Adrenal gland (tissue), 12 donors: Measurements from ENCODE around the gene ABRACL. TPM values are rescaled to one million over a fixed set of nuclear protein-coding genes. Genes with fewer than 3 reads are reported as not detected.
"Not testable (repeated sequence)": the region's sequence is repeated elsewhere in the genome, so short reads cannot be mapped to it uniquely, and the experiment has no call there.

Source experiments
- DNase-seq, 7 donors: peaks; one replicate each; pipeline ENCODE4 v3.0.0-alpha.2; 2019 to 2020
- H3K27ac ChIP-seq, 5 donors: fragments of 200-600 bp; sonication (generic) in 4 of 5; 1 replicate in 3 of 5; 2 replicates in 2 of 5; pipeline versions ENCODE4 v1.5.1 to v1.8.0; 2016 to 2020; ENCODE audit warnings: mild to moderate bottlenecking in 1 of 5
- H3K27me3 ChIP-seq: fragments of 200-600 bp; 2 replicates; pipeline ENCODE4 v1.8.0; 2021
- H3K36me3 ChIP-seq, 2 donors: fragments of 200-600 bp; replicated peaks in 1 of 2; 1 replicate in 1 of 2; 2 replicates in 1 of 2; pipeline versions ENCODE4 v1.5.1 to v1.8.0; 2018 to 2022
- H3K4me1 ChIP-seq, 2 donors: fragments of 200-600 bp; replicated peaks in 1 of 2; 1 replicate in 1 of 2; 2 replicates in 1 of 2; pipeline versions ENCODE4 v1.5.1 to v1.8.0; 2018 to 2021
- H3K4me3 ChIP-seq, 4 donors: fragments of 200-600 bp; sonication (generic) in 3 of 4; one replicate each; pipeline ENCODE4 v1.5.1; 2016 to 2018
- H3K9me3 ChIP-seq, 3 donors: fragments of 200-600 bp; sonication (generic) in 1 of 3; replicated peaks in 1 of 3; 1 replicate in 2 of 3; 2 replicates in 1 of 3; pipeline versions ENCODE4 v1.5.1 to v1.8.0; 2016 to 2021
- CTCF ChIP-seq, 6 experiments: fragments of 450-650 bp in 4 of 6; fragments of 200-600 bp in 2 of 6; sonication (generic) in 1 of 6; IDR thresholded peaks; 1 replicate in 5 of 6; 2 replicates in 1 of 6; pipeline versions ENCODE4 v1.5.1 to v1.8.0; 2016 to 2021; ENCODE audit warnings: antibody characterized with exemption in 6 of 6, mild to moderate bottlenecking in 2 of 6, moderate library complexity in 1 of 6
- POLR2A ChIP-seq, 2 donors: fragments of 450-650 bp; IDR thresholded peaks; one replicate each; pipeline ENCODE4 v1.6.1; 2017; ENCODE audit warnings: antibody characterized with exemption in 2 of 2, mild to moderate bottlenecking in 2 of 2, moderate library complexity in 1 of 2
- WGBS, 4 donors: extraction: QIAGEN DNeasy Blood & Tissue Kit in 2 of 4; methylation state at CpG; one replicate each; pipeline versions ENCODE4 v1.1.5 to v1.1.7; 2013 to 2017; 5-methylcytosine and 5-hydroxymethylcytosine counted together
- intact Hi-C, 2 donors: fragments of 100-400 bp; cut with DNase I; formaldehyde crosslinking; loops; one replicate each; pipeline versions ENCODE4 v1.14.1 to v1.15.0; 2022 to 2023
- polyA plus RNA-seq, 3 donors: library from polyadenylated mRNA; stranded (reverse); fragments of 200-250 nt in 2 of 3; fragments of 350-450 nt in 1 of 3; fragmentation: Illumina TruSeq in 1 of 3; extraction: RNeasy Lipid Tissue Mini Kit (QIAGEN cat#74804) in 1 of 3; gene quantifications; one replicate each; pipeline ENCODE4 v1.2.3, GENCODE V29; 2013 to 2014
- total RNA-seq, 9 donors: library from RNA; depleted of rRNA in 4 of 9; stranded (reverse); fragments of >200 nt in 4 of 9; fragments of 120-200 nt in 1 of 9; fragmentation: NEBNext Ultra II Directional in 1 of 9; extraction: Animal tissue kit (Norgen Biotek cat#: 25700) in 1 of 9; gene quantifications; one replicate each; pipeline versions ENCODE4 v1.1.0 to v1.2.4, GENCODE V29; 2013 to 2023
- donor health status: healthy with polysubstance abuse.
- donor health status: Bipolar disorder and iron deficiency.
- donor health status: DM: yes; HTN: yes; CAD: no.
- donor health status: DM: no; HTN: no; CAD: no.
- donor health status: DM: no; HTN: no; CAD: no.
- donor health status: DM: yes; HTN: yes; CAD: no.

The ABRACL gene
- total and polyA plus RNA-seq, 12 donors, result 4.8 to 14.7 (median 9.3) TPM

GRCh38 chr6:138988469-138988834, 40.1 kb upstream of the ABRACL start:
- H3K9me3 ChIP-seq, result no peaks in the 10 kb centered on the region
- peaks cover 14 to 36% of the 10 kb centered on the region in 2 donors for H3K4me1 ChIP-seq
- H3K27me3 ChIP-seq, result no peaks in the 10 kb centered on the region
- WGBS, 4 donors, result 3 to 7% (median 7%) methylated on average over 9 to 11 of the region's 11 CpGs
- no peak for TF ChIP-seq POLR2A (IDR thresholded peaks at IDR 0.05)
- peak in 3 of 6 experiments; percentile 5 to 40 (median 18) for TF ChIP-seq CTCF (IDR thresholded peaks at IDR 0.05)
- peak overlapping the region in 2 of 4 donors; percentile 77 to 100 for H3K4me3 ChIP-seq
- H3K36me3 ChIP-seq, result no peaks in the 10 kb centered on the region
- DNase-seq, result peak in 1 of 7 donors; percentile 56
- intact Hi-C loops, result loop anchor here in 1 of 2 donors (5.0 kb wide), 1 partner anchor 176 kb away; no protein-coding TSS in a partner anchor
- peak overlapping the region in 3 of 5 donors; percentile 82 to 95 (median 85) for H3K27ac ChIP-seq

- no peaks in the 10 kb centered on the region for H3K27me3 ChIP-seq
- intact Hi-C loops, result loop anchor here in 1 of 2 donors (5.0 kb wide), 1 partner anchor 177 kb away; no protein-coding TSS in a partner anchor
- no peak overlapping the region for H3K4me3 ChIP-seq
- DNase-seq, result no peak
- WGBS, 4 donors, result 91 to 95% (median 94%) methylated on average over 5 of the region's 5 CpGs
- H3K36me3 ChIP-seq, result no peaks in the 10 kb centered on the region
- H3K4me1 ChIP-seq, result peaks cover 14 to 34% of the 10 kb centered on the region in 2 donors
- TF ChIP-seq CTCF (IDR thresholded peaks at IDR 0.05) (no peak), POLR2A (IDR thresholded peaks at IDR 0.05) (no peak)
- no peaks in the 10 kb centered on the region for H3K9me3 ChIP-seq
- no peak overlapping the region for H3K27ac ChIP-seq
These were observed 39.2 kb upstream of the ABRACL start for GRCh38 chr6:138989098-138989983.

- H3K36me3 ChIP-seq, result no peaks in the 10 kb centered on the region
- no peak overlapping the region for H3K4me3 ChIP-seq
- no peaks in the 10 kb centered on the region for H3K9me3 ChIP-seq
- WGBS, 4 donors, result 22 to 56% (median 51%) methylated on average over 5 of the region's 5 CpGs
- peak in 4 of 7 donors; percentile 14 to 61 (median 31) for DNase-seq
- TF ChIP-seq CTCF (IDR thresholded peaks at IDR 0.05) (no peak), POLR2A (IDR thresholded peaks at IDR 0.05) (no peak)
- H3K27me3 ChIP-seq, result no peaks in the 10 kb centered on the region
- H3K4me1 ChIP-seq, result peaks cover 8 to 17% of the 10 kb centered on the region in 2 donors
- intact Hi-C loops, result no loop called here
- H3K27ac ChIP-seq, result no peak overlapping the region
These were observed 37.3 kb upstream of the ABRACL start for GRCh38 chr6:138991206-138991605.

- H3K4me1 ChIP-seq, result peaks cover 0 to 10% of the 10 kb centered on the region in 2 donors
- H3K4me3 ChIP-seq, DNase-seq, H3K27ac ChIP-seq, H3K27me3 ChIP-seq, H3K9me3 ChIP-seq, H3K36me3 ChIP-seq, intact Hi-C loops: not testable (repeated sequence)
- WGBS, 4 donors, result 90 to 94% (median 91%) methylated on average over 5 of the region's 5 CpGs
These were observed 35.6 kb upstream of the ABRACL start for GRCh38 chr6:138992965-138993364.

- intact Hi-C loops, H3K36me3 ChIP-seq, H3K27ac ChIP-seq, H3K27me3 ChIP-seq, H3K4me3 ChIP-seq, DNase-seq, H3K9me3 ChIP-seq, H3K4me1 ChIP-seq: not testable (repeated sequence)
- WGBS, 4 donors, result 83 to 92% (median 91%) methylated on average over 1 of the region's 1 CpG
These were observed 35.1 kb upstream of the ABRACL start for GRCh38 chr6:138993410-138993809.
